ENCODE measurements around the gene DRC7.
A peak's percentile ranks its signal among the peaks of the same experiment; 100 is the strongest.
"Not testable (repeated sequence)": the region's sequence is repeated elsewhere in the genome, so short reads cannot be mapped to it uniquely, and the experiment has no call there.

The DRC7 gene

DNA sequence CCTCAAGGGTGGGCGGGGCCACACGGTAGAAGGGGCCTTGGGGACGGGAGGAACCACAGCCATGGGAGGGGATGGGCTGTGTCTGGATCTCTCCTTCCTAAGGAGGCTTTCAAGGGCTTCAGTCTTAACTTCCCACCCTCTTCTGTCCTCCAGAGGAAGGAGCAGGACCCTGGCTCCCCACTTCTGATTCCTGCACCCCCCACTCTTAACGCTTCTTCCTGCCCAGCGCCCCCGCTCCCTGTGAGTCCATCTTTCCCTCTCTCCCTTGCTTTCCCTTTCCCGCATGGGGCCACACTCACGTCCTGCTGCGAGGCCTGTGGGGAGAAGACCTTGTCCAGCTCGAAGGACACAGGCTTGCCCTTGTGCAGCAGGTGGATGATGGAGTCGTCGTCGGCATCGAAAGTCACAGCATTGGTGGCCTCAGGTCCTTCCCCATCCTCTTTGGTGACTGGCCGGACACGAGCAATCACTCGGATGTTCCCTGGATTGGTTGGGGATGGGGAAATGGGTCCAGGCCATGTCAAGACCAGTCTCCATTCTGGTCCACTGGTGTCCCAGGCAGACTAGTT is 70.6 kb downstream of the DRC7 start:
- no peak for DNase-seq

DNA sequence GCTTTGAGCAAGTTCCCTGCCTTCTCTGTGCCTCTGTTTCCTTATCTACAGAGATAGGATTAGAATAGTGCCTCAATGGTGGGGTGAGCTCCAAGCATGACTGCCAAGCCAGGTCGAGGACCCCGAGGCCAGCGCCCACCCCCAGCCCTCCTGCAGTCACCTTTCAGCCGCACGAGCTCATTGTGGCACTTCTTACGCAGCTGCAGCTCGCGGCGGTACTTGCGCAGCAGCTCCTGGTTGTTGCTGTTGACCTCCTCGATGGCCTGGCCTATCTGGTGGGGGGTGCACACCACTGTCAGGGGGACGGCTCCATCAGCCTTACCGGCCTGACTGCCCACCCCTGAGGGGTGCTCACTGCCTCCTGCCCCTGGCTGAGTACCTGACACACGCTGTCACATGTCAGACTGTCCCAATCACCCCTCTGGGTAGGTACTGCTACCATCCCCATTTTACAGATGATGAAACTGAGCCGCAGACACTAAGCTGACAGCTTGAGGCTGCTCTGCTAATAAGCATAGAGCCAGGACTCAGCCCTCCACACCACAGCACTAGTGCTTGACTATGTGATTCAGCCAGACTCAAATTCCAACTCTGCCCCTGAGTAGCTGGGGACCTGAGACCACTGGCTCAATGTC is 72.2 kb downstream of the DRC7 start:
- no peak for DNase-seq

GRCh38 chr16:57769541-57770145 is 75.0 kb downstream of the DRC7 start:
- DNase-seq, result peak; percentile 64

GRCh38 chr16:57770361-57770760 is 75.8 kb downstream of the DRC7 start:
- DNase-seq, result peak; percentile 95

GRCh38 chr16:57771141-57771785 is 76.7 kb downstream of the DRC7 start:
- DNase-seq, result peak; percentile 35

GRCh38 chr16:57773019-57773418 is 78.4 kb downstream of the DRC7 start:
- no peak for DNase-seq

- DNase-seq, result peak; percentile 36
Measured at GRCh38 chr16:57773655-57774295, 79.2 kb downstream of the DRC7 start.

GRCh38 chr16:57774705-57775285 is 80.2 kb downstream of the DRC7 start:
- DNase-seq, result no peak

DNA sequence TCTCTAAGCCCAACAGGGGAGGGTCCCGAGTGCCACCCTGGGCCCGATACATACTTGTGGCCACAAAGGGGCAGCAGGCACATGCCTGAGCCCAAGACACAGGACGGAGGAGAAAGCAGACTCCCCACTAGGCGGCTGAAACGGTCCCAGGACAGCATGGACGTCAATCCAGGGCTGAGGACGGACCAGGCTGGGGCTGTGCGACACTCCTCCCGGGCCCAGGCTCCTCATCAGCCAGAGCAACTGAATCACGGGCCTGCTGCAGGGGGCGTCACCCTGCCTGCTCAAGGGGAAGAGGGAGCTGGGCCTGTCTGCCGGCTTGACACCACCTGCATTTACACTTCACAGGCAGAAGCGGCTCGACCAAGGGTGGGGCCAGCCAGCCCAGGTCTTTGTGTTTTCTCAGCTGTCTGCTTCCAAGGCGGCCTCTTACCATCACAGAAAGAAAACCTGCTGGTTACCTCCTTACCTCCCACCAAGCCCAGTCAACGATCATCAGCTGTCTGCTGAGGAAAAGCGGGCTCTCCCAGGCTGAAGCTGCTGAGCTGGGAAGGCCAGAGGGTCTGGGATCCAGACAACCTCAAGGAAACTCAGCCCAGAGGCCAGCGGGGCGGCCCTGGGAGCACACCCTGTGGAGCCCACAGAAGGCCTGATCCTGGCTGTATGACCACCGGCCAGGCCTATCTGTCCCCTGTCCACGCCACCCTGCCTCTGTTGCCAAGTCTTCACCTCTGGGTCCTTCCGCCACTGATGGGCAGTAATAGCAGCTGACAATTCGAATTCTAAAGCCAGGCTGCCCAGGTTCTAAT is 81.3 kb downstream of the DRC7 start:
- DNase-seq, result peak; percentile 90

- DNase-seq, result no peak
Measured at GRCh38 chr16:57778658-57779057, 84.1 kb downstream of the DRC7 start.

- DNase-seq, result not testable (repeated sequence)
Measured at GRCh38 chr16:57779836-57780235, 85.2 kb downstream of the DRC7 start.

DNA sequence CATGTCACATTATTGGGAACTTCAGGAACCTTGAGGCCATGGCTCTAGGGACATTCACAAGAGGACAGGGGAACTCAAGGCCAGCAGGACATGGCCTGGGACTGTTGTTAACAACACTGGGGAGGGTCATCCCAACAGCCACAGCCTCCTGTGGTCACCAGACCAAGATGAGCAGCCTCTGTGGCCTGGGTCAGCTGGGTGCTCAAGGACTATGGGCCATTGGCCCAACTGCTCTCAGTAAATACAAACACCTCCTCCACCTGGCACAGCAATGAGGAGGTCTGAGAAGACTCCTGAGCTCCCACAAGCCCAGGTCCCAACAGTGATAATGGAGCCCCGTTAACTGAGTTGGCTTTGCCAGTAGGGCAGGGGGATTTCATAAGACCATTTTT is 86.7 kb downstream of the DRC7 start:
- DNase-seq, result no peak
